HG03139 (cell line): ENCODE measurements around the gene XPR1.

ENCODE experiments used
- ATAC-seq: cut with Tn5 transposase; IDR thresholded peaks from one replicate; pipeline ENCODE4 v1.9.1; 2021; ENCODE audit not compliant: unreplicated experiment

The XPR1 gene

GRCh38 chr1:180909462-180909976, 277.7 kb downstream of the XPR1 start:
- peak; percentile 43 for ATAC-seq

DNA sequence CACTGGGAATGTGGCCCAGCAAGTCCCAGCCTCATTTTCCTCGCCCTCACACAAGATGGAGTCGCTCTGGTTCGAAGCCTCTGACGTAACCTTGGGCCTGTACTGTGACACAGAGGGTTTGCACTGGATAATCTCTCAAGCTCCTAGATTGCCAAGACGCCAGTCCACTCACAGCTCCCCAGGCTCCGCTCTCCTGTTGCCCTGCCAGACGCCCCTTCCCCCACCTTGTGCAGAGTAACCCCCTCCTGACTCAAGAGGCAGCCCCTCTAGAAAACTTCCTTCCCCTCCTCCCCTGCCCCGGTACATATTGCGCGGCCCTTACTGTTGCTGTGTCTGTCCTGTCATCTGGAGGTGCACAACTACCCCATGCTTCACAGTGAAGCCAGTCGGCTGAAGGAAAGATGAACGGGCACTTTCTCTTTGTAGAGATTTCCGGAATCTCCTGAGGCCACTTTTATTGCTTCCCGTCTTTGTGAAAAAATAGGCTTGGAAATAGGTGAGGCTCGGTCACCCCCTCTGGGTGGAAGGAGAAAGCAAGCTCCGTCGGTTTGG, 279.9 kb downstream of the XPR1 start:
- no peak for ATAC-seq

- ATAC-seq = no peak
Measured at GRCh38 chr1:180912211-180912800, 280.5 kb downstream of the XPR1 start.

DNA sequence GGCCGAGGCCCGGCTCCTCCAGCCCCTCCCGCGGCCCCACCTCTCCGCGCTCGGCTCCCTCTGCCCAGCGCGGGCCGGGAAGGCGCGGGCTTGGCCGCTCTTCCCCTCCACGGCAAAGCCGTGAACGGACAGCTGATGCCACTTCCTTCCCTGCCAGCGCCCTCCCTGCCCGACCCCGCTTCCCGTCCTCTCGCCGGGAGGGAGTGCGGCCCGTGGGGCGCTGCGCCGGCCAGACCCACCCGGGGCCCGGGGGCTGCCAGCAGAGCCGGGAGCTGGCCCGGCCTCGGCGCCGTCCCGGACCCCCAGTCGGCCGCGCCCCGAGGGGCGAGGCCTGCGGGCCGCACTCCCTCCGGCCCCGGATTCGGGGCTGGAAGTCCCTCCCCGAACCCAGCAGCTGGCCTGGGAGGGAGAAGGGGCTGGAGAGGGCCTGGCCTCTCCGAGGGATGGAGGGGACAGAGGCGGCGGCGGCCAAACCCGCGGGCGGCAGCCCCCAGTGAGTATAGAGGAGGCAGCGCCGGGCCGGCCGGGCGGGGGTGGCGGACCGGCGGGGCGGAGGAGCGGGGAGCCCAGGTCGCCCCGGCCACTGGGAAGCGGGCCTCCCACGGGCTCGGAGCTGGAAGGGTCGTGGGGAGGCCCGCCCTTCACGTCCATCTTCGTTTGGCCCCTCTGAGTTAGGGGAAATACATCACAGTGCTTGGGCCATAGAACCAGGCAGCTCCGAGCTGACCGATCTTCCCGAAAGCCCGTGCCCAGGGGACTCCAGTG, 281.2 kb downstream of the XPR1 start, which contains the start of gene KIAA1614:
Gene KIAA1614 (plus strand): TSS at position 97 of the 765 bp plus-strand sequence. CDS start 347 bp downstream, at position 444.
- no peak for ATAC-seq

DNA sequence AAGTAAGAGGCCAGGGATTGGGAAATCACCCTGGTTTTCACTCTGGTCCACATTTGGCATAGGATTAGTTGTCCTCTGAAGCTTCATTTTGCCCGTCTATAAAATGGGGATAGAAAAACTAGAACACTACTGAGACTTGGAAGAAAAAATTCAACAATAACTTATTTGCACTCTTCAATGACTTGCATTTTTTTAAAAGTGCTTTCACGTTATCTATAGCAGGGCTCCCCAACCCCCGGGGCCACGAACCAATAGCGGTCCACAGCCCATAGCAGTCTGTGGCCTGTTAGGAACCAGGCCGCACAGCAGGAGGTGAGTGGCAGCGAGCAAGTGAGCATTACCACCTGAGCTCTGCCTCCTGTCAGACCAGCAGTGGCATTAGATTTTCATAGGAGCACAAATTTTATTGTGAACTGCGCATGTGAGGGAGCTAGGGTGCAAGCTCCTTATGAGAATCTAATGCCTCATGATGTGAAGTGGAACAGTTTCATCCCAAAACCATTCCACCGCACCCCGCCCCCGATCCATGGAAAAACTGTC, 283.7 kb downstream of the XPR1 start:
- ATAC-seq = no peak

GRCh38 chr1:180916012-180916770, 284.4 kb downstream of the XPR1 start:
- ATAC-seq = no peak

DNA sequence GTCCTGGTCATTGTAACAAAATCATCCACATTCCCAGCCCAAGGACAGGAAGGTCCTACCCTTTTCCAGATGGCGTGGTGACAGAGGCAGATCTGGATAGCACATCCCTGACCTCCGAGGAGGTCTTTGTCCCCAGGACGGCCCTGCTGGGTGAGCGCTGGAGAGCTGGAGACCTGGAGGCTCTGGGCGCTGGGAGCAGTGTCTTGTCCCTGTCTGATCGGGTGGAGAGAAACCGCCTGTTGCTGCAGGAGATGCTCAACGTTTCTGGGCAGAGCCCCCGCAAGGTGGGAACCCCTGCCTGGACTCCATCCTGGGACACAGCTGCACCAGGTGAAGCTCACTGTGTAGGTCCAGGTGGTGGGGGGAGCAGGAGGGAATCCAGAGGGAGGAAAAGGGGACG, 284.9 kb downstream of the XPR1 start:
- ATAC-seq = no peak

GRCh38 chr1:180917306-180918065, 285.7 kb downstream of the XPR1 start:
- no peak for ATAC-seq

DNA sequence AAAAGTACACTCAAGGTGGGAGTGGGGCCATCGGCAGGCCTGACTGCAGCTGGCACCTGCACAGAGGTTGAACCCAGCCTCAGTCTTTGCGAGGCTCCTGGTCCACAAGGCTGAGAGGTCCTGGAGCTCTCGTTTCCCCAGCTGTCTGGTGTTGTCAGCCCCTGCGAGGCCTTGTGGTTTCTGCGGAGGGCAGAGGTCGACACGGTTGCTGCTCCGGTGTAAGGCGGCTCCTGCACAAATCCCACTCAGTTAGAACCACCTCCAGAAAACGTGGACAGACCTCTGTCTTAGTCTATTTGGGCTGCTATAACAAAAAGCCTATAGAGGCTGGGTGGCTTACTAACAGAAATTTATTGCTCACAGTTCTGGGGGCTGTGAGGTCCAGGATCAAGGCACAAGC, 286.7 kb downstream of the XPR1 start:
- no peak for ATAC-seq

- ATAC-seq = no peak
Measured at GRCh38 chr1:180919183-180919700, 287.4 kb downstream of the XPR1 start.

DNA sequence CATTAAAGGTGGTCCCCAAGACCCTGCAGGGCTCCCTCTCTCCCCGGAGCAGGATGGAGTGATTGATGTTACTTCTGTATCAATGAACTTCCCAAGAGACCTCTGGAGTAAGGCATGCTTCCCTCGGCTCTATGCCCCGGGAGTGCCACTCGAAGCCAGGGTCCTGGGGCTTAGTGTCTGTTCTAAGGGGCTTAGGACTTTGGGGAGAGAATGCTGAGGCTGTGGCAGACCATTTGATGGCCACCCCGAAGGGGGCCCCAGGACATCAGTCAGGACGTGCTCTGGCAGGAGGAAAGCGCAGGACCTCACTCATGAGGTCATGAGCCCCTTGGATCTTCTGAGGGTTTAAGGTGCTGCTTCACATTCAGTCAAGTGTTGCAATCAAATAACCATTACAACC, 288.4 kb downstream of the XPR1 start:
- no peak for ATAC-seq

GRCh38 chr1:180920702-180921101, 288.9 kb downstream of the XPR1 start:
- no peak for ATAC-seq

GRCh38 chr1:180921386-180921785, 289.6 kb downstream of the XPR1 start:
- no peak for ATAC-seq

GRCh38 chr1:180921891-180922630, 290.2 kb downstream of the XPR1 start:
- no peak for ATAC-seq

DNA sequence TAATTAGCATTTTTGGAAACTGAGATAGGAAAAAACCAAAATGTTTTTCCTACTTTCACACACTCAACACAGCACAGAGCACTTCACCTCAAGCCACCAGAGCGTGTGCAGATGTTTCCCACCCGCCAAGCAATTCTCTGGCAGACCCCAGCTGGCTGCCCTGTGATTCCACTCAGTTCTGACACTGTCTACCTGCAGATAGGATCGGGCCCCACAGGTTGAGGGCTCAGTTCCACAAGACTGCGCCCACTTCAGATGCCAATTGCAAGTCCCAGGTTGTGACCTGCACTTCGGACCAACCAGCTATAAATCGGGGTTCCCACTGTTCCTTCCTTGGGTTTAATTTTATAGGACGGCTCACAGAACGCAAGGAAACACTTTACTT, 290.8 kb downstream of the XPR1 start:
- ATAC-seq = no peak

DNA sequence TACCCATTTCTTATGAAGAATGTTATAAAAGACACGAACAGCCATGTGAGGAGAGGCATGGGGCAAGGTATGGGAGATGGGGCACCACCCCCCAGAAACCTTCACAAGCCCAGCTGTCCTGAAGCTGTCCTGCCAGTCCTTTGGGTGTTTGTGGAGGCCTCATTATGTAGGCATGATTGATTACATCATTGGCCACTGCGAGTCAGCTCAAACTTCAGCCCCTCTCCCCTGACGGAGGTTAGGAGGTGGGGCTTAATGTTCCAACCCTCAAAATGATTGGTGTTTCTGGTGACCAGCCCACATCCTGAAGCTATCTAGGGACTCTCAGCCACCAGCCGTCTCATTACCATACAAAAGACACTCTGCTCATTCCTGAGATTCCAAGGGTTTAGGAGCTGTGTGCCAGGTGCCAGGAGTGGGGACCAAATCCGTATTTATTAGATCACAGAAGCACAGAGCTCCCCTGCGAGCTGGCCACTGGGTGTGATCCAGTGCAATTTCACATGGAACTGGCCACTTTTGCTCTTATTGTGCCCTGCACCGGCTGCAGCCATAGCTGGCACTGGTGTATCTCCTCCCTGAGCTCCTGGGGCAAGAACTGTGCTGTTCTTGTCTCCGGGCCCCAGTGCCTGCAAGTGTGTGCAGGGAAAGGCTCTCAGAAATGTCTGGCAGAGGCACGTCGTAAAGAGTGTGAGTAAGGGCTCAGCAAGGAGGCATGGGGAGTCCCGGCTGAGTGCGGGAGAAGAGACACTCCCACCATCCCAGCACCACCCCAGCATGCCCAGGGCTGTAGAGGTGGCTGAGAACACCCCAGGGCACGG, 291.4 kb downstream of the XPR1 start:
- peak; percentile 53 for ATAC-seq

- no peak for ATAC-seq
Measured at GRCh38 chr1:180923887-180924286, 292.1 kb downstream of the XPR1 start.

DNA sequence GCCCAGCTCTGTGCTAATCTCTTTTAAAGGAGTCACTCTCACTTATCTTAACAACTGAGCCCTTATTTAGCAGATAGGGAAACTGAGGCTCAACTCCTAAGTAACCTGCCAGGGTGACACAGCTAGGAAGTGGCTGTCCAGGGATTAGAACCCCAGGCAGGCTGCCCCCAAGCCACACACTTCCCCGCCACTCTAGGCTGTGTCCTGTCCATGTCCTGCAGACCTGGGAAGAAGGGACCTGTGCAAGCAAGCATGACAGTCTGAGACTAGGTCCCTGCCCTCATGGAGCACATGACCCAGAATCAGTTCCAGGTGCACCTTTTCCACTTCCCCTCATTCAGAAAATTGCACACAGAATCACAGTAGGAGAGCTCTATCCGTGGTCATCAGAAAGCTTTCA, 293.1 kb downstream of the XPR1 start:
- no peak for ATAC-seq
